ENCODE measurements around the gene SAFB2.

Gene SAFB2

DNA sequence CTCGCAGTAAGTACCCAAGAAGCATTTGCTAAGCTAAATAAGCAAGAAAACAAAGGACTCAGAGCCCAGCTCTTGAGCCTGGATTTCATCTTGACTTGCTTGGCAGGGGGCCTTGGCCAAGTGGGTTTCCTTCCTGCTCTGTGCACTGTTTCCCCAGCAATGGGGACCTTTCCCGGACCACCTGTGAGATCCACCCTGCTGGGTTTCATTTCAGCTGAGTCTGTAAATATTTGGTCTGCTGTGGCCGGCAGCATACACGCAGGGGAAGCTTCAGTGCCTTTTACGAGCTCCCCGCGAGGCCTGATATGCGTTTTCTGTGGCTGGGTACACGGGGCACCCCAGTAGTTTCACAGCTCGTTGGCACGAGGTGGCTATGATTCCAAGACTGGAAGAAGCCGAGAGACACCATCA, 42.4 kb downstream of the SAFB2 start:
- TF ChIP-seq, protein P1, sequence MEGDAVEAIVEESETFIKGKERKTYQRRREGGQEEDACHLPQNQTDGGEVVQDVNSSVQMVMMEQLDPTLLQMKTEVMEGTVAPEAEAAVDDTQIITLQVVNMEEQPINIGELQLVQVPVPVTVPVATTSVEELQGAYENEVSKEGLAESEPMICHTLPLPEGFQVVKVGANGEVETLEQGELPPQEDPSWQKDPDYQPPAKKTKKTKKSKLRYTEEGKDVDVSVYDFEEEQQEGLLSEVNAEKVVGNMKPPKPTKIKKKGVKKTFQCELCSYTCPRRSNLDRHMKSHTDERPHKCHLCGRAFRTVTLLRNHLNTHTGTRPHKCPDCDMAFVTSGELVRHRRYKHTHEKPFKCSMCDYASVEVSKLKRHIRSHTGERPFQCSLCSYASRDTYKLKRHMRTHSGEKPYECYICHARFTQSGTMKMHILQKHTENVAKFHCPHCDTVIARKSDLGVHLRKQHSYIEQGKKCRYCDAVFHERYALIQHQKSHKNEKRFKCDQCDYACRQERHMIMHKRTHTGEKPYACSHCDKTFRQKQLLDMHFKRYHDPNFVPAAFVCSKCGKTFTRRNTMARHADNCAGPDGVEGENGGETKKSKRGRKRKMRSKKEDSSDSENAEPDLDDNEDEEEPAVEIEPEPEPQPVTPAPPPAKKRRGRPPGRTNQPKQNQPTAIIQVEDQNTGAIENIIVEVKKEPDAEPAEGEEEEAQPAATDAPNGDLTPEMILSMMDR (IDR thresholded peaks at IDR 0.05; ENCODE audit: low read depth, low read length): no peak
- Histone ChIP-seq H3K4me3 (ENCODE audit: low read depth, low read length) (no peak overlapping the region), H3K36me3 (no peaks in the 10 kb centered on the region), H3K27me3 (no peaks in the 10 kb centered on the region), H3K4me1 (no peaks in the 10 kb centered on the region), H3K9me3 (no peaks in the 10 kb centered on the region)
- DNase-seq: no peak

DNA sequence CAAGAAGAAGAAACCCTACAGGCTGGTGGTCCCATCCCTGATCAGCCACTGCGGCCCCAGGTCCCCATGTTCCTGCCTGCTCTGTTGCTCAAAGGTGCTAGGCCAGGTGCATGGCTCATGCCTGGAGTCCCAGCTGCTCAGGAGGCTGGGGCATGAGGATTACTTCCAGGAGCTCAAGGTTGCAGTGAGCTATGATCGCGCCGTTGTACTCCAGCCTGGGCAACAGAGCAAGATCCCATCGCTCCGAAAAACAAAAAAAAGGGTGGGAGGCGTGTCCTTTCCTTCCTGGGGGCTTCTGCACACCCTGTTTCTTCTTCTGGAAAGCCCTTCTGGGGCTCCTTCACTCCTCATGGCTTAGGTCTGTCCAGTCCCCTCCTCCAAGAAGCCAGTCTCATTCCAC, 42.9 kb downstream of the SAFB2 start:
- DNase-seq: no peak
- no peaks in the 10 kb centered on the region for H3K36me3 ChIP-seq
- no peak overlapping the region for H3K4me3 ChIP-seq (ENCODE audit: low read depth, low read length)
- no peaks in the 10 kb centered on the region for H3K9me3 ChIP-seq
- TF ChIP-seq, protein P1 (IDR thresholded peaks at IDR 0.05; ENCODE audit: low read depth, low read length): no peak
- no peaks in the 10 kb centered on the region for H3K27me3 ChIP-seq
- no peaks in the 10 kb centered on the region for H3K4me1 ChIP-seq

DNA sequence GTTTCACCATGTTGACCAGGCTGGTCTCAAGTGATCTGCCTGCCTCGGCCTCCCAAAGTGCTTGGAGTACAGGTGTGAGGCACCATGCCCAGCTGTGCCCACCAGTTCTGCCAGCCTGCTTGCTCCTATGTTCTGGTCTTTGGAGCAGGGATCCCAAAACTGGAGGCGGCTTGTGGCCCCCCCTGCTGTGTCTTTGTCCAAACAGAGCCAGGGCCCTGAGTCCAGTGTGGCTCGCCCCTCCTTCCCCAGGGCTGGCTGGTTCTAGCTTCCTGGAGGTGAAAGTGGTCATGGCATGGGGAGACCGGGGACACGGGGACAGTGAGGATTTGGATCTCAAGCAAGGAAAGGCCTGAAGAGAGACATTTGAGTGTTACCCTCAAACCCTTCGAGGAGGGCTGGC, 43.3 kb downstream of the SAFB2 start:
- no peaks in the 10 kb centered on the region for H3K4me1 ChIP-seq
- no peaks in the 10 kb centered on the region for H3K36me3 ChIP-seq
- no peak for DNase-seq
- H3K9me3 ChIP-seq: no peaks in the 10 kb centered on the region
- H3K27me3 ChIP-seq: no peaks in the 10 kb centered on the region
- H3K4me3 ChIP-seq (ENCODE audit: low read depth, low read length): no peak overlapping the region
- TF ChIP-seq, protein P1 (IDR thresholded peaks at IDR 0.05; ENCODE audit: low read depth, low read length): no peak

DNA sequence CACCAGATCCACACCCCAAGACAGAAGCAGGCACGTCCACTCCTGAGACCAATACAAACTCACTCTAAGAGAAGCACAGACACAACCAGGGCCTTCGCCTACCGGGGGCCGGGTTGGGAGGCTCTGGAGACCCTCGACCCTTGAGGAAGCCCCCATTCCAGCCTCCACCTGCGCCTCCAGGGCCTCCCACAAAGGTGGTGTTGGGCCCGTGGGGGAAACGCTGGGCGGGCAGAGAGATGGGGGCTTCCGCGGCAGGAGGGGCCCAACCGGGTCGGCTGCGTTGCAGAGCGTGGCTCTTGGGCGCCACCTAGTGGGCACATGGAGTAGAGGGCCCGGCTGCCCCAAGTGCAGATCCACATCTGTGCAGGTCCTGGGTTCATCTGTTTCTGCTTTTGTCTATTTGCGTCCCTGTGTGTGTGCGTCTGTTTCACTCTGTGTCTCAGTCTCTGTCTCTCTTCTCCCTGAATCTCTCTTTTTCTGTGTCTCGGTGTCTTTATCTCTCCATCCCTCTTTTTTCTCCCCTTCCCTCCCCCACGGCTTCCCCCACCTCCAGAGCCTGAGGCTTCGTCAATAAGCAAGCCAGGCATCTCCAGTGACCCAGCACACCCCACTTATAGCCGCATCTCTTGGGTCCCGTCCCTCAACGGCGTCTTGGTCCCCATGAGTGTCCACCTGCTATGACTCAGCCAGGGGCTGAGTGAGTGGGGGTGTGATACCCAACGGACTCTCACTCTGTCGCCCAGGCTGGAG, 44.3 kb downstream of the SAFB2 start:
- H3K36me3 ChIP-seq: no peaks in the 10 kb centered on the region
- no peaks in the 10 kb centered on the region for H3K27me3 ChIP-seq
- peak; percentile 84 for DNase-seq
- peak overlapping the region; percentile 33 for H3K4me3 ChIP-seq (ENCODE audit: low read depth, low read length)
- no peaks in the 10 kb centered on the region for H3K4me1 ChIP-seq
- H3K9me3 ChIP-seq: no peaks in the 10 kb centered on the region
- TF ChIP-seq, protein P1 (IDR thresholded peaks at IDR 0.05; ENCODE audit: low read depth, low read length): peak; percentile 95

DNA sequence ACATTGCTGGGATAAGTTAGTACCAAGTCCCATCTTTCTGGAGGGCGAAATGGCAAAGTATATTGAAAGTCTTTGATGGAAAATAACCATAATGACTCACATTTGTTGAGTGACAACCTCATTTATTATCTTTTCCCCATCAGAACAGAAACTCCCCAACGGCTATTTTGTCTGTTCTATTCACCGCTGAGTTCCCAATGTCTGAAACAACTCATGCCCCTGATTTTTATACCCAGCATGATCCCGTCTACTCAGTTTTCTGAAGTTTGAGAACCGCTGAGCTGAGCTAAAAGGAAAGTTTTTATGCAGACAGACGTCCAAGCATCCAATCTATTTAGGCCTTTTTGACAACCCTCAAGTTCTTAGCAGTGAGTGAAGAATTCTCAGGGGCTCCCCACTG, 47.0 kb downstream of the SAFB2 start:
- Histone ChIP-seq H3K36me3 (no peaks in the 10 kb centered on the region), H3K27me3 (no peaks in the 10 kb centered on the region), H3K9me3 (no peaks in the 10 kb centered on the region; the same call in 1 of the 2 replicates), H3K4me3 (ENCODE audit: low read depth, low read length) (no peak overlapping the region), H3K4me1 (no peaks in the 10 kb centered on the region)
- no peak for DNase-seq
- TF ChIP-seq, protein P1 (IDR thresholded peaks at IDR 0.05; ENCODE audit: low read depth, low read length): no peak

DNA sequence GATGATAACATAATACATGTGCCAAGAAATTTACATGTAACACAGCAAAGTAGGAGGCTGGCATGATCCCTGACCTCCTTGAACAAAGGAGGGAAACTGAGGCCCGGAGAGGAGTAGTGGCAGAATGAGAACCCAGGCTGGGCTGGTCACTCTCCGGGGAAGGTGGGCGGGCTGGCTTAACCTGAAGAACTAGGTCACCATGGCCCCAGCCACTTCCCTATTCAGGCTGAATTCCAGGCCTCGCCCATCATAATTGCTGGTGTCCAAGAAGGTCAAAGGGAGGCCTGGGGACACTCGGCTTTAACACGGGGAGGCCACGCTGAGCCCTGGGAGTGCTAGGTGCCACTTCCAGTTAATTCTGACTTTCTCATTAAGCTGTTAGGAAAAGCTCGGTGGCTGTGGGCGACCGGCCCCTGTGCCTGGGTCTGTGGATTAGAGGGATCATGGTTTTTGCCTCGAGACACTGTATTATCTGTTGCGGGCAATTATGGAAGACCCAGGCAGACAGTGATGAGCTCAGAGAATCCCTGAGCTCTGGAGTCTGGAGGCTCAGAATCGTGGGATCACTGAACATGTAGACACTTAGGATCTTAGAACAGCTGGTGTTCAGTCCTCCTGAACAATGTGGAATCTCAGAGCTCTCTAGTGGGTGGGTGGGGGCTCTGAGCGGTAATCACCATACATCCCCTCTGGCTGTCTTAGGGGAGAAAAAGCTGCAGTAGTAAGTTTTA, 49.9 kb downstream of the SAFB2 start:
- H3K36me3 ChIP-seq: no peaks in the 10 kb centered on the region
- H3K9me3 ChIP-seq: no peaks in the 10 kb centered on the region; the same call in 1 of the 2 replicates
- no peak overlapping the region for H3K4me3 ChIP-seq (ENCODE audit: low read depth, low read length)
- no peaks in the 10 kb centered on the region for H3K4me1 ChIP-seq
- H3K27me3 ChIP-seq: peaks cover 8% of the 10 kb centered on the region
- no peak for DNase-seq
- TF ChIP-seq, protein P1 (IDR thresholded peaks at IDR 0.05; ENCODE audit: low read depth, low read length): no peak
